ENCODE results near the gene ATG2B.

Gene ATG2B

DNA sequence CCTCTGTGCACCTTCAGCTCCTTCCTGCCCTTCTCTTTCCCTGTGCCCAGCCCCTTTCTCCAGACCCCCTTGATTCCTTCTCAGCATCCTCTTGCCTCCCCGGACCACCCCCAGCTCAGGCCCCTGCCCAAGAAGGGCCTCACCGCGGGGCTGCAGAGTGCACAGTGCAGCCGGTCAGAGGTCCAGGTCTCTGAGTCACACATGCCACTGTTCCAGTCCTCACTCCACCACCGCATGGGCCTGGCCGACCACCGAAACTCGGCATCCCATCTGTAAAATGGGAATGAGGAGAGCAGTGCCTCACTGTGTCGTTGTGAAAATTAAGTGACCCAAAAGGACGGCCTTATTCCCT is 93.8 kb downstream of the ATG2B start:
- no peak for DNase-seq (ENCODE audit: low read depth)

DNA sequence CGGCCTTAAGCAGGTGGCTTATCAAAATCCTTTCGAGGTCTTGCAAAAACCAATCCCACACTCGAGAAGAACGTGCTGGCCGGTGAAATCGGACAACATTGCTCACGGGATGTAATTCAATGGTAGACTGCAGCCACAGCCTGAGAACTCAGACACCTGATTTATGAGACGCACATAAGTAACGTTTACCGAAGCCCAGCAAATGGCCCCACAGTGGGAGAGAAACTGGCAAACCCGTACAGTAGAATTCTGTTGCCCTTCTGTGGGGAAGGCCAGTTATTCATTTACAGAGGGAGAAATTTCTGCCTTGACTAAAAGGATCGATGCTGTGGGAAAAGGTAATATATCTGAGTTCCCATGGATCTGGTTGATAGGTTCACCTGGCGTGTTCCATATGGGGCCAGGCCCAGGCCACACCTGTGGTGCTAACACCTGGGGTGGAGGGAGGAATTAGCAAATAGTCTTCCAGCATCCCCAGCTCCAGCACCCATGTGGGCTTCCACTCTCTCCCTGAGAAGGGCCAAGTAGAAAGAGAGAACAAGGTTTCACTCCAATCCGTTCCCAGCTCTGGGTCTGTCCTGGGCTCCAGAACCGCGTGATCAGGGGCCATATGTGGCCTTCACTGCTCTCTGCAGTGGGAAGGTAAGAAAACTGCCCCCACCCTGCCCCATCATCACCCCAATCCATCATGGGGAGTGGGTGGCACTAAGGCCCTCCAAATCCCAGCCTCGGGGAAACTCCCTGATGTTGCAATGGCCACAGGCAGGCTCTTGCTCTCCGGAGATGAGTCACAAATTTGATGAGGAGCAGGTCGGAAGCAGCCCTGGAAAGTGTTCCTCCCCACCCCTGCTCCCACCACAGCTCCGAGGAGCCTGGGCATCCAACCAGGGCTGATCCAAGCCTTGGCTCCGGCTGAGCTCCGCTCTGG is 94.4 kb downstream of the ATG2B start:
- no peak for DNase-seq (ENCODE audit: low read depth)

DNA sequence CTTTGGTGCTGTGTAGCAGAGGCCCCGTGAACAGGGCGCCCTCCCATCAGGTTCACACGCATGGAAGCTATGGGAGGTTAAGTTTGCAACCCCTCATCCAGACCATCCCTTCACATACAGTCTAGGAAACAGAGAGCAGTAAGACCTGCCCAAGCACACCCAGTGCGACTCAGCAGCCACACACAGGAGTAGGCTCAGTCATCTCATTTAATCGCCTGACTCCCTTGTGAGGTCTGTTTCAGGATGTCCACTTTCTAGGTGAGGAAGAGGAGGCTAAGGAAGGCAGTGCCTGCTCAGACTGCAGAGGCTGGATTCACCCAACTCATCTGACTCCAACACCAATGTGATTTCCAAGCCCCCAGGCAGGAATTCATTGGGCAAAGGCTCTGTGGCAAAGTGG is 95.2 kb downstream of the ATG2B start:
- no peak for DNase-seq (ENCODE audit: low read depth)

GRCh38 chr14:96267336-96267735 is 95.8 kb downstream of the ATG2B start:
- no peak for DNase-seq (ENCODE audit: low read depth)

DNA sequence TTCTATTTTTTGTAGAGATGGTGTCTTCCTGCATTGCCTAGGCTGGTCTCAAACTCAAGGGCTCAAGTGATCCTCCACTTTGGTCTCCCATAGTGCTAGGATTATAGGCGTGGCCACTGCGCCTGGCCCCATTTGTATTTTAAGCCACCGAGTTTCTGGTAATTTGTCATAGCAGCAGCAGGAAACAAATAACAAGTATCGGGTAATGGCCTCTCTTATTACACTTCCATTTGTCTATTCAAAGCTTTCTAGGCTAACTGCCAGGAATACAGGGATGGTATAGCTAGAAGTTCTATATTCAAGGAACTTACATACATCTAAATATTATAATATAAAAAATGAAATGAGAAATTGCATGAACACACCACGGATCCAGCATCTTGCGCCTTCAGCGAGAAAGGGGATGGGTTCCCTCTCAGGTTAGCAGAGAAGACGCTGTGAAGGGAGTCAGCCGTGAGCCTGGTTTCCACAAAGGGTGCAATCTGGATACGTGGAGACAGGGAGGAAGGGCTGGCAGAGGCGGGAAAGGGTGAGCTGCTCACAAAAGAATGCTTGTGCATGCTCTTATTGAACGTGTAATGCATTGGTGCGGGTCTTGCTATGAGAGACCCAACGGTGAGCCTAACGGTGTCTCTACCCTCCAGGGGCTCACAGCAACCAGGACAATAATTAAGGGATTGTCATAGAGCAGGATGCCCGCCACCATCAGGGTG is 97.6 kb downstream of the ATG2B start:
- DNase-seq (ENCODE audit: low read depth): no peak

- no peak for DNase-seq (ENCODE audit: low read depth)
These were observed 98.3 kb downstream of the ATG2B start for GRCh38 chr14:96264853-96265252.

- DNase-seq (ENCODE audit: low read depth): no peak
These were observed 99.0 kb downstream of the ATG2B start for GRCh38 chr14:96264200-96264553.

GRCh38 chr14:96263347-96264199 is 99.6 kb downstream of the ATG2B start:
- no peak for DNase-seq (ENCODE audit: low read depth)

DNA sequence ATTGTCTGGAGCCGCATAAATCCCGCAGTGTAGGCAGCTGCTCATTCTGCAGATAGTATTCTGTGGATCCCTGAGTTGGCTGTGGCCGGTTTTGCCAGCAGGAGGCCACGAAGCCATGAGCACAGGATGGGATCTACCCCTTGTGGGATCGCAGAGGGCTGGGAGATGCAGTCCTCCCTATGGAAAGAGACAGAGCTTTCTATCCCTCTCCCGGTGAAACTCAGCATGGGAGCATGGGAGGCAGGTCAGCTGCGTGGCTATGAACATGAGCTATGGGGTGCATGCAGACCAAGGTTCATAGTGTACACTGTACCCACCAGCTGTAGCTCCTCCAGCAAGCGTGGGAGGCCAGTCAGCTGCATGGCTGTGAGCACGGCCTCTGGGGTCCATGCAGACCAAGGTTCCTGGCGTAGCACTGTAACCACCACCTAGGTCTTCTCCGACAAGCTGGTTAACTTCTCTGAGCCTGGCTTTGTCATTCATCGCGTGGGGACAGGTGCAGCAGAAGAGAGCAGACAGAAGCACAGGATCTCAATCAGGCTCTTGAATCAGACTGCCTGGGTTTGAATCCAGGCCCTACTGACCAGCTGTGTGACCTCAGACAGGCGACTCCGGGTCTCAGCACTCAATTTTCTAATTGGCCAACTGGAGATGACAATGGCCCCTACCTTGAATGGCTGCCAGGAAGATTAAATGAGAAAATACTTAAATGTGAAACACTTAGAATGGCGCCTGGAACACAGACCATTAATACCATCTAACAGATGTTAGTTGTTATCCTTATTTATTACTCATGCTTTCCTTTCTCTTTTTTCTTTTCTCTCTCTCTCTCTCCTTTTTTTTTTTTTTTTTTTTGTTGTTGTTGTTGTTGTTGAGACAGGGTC is 101.1 kb downstream of the ATG2B start:
- no peak for DNase-seq (ENCODE audit: low read depth)

DNA sequence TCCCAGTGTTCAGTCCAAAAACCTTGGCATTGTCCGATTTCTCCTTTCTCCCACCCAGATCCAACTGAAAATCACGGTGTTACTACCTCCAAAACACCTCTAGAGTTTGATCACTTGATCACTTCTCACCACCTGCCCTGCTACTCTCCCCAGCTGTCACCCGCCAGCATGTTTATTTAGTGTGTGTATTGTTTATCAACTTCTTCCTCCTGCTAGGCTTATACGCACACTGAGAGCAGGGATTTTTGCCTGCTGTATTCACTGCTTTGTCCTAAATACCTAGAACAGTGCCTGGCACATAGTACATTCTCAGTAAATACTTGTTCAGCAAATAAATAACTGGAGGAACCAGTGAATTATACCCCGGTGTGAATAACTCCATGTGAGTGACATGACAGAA is 102.1 kb downstream of the ATG2B start:
- no peak for DNase-seq (ENCODE audit: low read depth)

GRCh38 chr14:96260341-96260821 is 102.8 kb downstream of the ATG2B start:
- no peak for DNase-seq (ENCODE audit: low read depth)

GRCh38 chr14:96257900-96258299 is 105.2 kb downstream of the ATG2B start:
- DNase-seq (ENCODE audit: low read depth): no peak

- no peak for DNase-seq (ENCODE audit: low read depth)
These were observed 106.1 kb downstream of the ATG2B start for GRCh38 chr14:96257056-96257455.

GRCh38 chr14:96256407-96256806 is 106.7 kb downstream of the ATG2B start:
- no peak for DNase-seq (ENCODE audit: low read depth)

DNA sequence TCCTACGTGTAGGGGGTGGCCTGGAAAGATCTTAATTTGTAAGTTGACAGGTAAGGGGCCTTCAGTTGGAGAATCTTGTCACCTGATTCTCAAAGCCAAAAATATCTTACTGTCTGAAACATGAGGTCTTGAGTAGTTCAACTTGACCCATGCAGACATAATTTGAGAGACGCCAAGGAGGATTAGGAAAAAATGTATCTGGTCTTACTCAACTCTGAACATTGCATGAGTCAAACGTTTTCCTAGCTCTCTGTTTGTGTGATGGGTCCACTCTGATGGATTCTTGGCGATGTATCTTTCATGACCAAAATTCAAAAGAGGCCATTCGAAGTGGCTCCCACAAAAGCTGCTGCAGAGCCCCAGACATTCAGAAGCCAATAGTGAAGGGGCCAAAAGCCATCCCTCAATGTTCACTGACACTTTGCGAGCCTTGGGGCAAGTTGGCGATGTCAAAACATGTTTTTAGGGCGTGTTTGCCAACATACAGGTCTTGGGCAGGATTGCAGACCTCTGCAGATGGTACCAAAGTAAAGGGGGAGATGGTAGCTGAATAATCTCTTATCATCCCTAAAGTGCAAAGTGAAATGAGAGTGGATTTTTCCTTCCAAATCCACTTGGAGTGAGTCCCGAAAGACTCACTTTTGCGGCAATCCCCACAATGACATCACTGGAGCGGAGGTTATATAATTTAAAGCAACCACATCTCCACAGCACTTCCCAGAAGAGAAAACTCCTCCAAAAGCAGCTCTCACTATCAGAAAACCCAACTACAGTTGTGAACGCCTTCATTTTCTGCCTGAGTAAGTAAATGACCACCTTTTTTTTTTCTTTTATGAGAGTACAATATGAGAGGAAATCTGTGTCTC is 107.4 kb downstream of the ATG2B start, which contains the start of gene BDKRB1:
TSS of gene BDKRB1 (plus strand) at position 710 of the 866 bp plus-strand sequence. CDS start 7,473 bp downstream, outside the sequence.
- DNase-seq (ENCODE audit: low read depth): no peak

GRCh38 chr14:96254687-96255086 is 108.5 kb downstream of the ATG2B start:
- DNase-seq (ENCODE audit: low read depth): no peak

DNA sequence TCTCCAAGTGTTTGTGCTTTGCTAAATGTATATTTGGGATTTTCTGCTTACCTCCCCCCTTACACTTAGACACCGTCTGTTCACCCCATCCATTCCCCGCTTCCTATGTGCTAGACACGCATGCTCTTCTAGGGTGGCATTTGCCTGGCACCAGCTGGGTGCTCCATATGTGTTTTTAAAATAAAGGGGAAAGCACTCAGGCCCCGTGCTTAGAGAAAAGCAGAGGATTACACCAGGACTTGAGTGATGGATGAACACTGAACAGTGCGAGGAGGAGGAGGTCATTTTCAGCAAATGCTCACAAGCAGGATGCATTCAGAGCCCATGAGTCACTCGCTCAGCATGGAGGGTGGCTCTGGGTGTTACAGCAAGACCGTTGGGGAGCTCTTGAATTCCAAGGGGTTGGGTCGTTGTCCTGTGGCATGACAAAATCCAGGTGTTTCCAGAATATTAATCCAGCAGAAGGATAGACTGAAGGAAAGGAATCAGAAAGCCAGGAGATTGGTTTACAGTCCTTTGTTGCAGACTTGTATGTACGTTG is 110.1 kb downstream of the ATG2B start:
- no peak for DNase-seq (ENCODE audit: low read depth)

DNA sequence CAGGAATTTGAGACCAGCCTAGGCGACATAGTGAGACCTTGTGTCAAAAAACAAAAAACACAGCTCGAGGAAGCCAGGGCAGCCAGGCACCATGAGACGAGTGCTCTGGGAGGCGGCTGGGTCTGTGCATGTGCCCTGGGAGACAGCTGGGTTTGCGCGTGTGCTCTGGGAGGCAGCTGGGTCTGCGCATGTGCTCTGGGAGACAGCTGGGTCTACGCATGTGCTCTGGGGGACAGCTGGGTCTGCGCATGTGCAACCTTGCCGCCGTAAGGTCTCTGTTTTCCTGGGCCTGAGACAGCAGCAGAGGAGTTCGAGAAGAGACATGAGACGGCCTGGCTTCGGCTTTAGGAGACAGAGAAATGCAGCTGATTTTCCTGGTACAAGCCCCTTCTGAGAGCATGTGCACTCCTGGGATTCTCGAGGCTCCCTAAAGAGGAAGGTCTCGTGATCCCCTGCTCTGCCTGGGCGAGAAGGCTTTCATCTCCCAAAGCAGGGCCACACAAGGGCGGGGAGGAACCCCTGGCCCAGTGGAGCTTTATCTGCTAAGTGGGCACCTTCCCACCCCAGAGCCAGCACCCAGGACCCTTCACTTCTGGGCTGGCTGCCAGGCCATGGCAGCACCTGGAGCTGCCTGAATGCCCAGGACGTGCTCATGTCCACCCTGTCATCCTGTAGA is 110.7 kb downstream of the ATG2B start:
- DNase-seq (ENCODE audit: low read depth): no peak

GRCh38 chr14:96251656-96252155 is 111.4 kb downstream of the ATG2B start:
- DNase-seq (ENCODE audit: low read depth): no peak
